GM19372 (cell line): ENCODE results near the gene ANGPTL2.

Experiments
- ATAC-seq: cut with Tn5 transposase; IDR thresholded peaks from one replicate; pipeline ENCODE4 v1.9.1; 2021; ENCODE audit warnings: mild to moderate bottlenecking, low read depth, moderate library complexity; ENCODE audit not compliant: unreplicated experiment

ANGPTL2 gene

DNA sequence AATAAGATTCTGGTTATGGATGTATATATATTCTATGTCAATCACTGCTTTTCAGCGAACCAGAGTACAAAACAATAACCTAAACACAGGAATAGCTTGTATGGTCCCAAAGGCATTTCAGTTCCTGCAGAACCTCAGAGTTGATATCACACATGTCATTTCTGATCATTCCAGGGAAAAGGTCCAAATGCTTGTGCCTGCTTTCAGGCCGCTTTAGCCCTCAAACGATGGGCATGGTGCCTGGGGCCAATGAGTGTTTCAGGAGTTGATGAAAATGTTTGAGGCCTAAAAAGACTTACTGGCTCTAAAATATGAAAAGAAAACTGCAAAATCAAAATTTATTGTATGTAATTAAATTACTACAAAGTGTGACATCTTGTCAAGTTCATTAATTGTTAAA, 22.8 kb downstream of the ANGPTL2 start:
- no peak for ATAC-seq

DNA sequence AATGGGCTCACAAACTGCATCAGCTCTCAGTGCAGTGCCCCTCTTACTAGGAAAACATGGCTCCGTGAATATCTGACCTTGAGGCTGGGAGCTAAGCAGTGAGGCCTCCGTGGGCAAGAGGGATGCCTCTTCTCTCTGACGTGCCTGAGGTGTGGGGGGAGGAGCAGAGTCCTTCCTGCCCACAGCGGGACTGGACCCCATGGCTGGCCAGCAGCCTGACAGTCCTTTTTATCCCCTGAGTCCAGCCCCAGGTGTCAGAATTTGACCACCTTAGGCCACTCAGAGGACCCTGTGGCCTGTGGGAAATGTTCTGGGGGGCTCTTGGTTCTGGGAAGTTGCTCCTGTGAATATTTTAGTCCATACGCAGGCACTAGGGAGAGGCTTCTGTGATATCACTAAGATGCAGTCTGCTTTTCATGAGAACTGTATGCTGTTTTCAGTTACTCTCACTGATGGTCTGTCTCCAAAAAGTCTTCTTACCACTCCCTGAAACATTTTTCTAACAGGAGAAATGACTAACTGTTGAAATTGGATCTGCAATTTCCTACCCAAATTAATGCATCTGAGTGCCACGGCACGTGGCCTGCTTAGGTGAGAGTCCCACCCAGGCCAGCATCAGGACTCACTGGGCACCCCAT, 23.4 kb downstream of the ANGPTL2 start:
- no peak for ATAC-seq

DNA sequence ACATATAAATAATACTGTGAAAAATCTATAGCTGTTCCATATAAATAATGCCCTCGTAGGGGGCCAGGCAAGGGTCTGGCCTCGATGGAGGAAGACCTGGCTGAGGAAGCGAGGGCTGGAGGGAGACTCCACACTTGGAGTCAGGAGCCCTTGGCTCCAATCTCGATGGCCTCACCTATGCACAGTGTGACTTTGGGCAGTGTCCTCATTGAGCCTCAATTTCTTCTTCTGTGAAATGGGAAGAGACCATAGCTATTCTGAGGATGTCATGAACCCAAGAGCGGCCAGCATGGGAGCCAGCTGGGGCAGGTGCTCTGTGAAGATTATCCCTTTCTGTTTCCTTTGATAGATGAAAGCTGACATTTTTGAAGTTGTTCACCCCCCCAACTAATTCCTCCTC, 24.8 kb downstream of the ANGPTL2 start:
- ATAC-seq = no peak

DNA sequence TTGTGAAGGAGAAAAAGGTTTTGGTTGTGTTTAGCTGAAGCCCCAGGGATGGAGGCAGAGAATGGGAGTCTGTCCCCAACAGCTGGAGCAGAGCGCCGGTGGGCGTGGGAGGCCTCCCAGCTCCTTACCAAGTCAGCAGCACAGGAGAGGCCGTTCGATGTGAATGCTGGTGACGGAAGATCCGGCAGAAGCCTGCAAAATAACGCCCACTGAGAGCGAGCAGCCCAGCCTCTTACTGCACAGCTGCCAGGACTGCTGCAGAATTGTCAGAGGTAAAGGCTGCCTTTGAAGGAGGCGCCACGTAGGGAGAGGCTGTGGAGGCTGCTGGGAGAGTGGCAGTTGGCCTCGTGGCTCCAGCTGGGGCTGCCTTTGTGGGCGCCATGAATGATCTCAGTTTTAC, 26.2 kb downstream of the ANGPTL2 start:
- no peak for ATAC-seq

DNA sequence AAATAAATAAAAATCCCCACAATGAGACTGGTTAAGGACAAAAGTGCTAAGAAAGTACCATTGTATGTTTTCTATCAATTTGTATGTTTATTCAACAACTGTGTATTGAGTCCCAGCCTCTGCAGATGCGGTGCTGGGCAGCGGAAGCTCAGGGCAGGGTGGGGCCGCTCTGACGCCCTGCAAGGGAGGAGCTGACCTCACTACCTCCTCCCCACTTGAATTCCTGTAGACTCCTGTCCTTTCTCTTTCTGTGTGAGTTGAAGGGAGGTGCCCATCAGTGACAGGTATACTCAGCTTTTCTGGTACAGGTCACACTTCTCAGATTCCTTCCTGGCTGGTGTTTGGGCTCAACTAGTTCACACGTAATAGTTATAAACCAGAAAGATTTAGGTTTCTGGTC, 27.0 kb downstream of the ANGPTL2 start:
- no peak for ATAC-seq

DNA sequence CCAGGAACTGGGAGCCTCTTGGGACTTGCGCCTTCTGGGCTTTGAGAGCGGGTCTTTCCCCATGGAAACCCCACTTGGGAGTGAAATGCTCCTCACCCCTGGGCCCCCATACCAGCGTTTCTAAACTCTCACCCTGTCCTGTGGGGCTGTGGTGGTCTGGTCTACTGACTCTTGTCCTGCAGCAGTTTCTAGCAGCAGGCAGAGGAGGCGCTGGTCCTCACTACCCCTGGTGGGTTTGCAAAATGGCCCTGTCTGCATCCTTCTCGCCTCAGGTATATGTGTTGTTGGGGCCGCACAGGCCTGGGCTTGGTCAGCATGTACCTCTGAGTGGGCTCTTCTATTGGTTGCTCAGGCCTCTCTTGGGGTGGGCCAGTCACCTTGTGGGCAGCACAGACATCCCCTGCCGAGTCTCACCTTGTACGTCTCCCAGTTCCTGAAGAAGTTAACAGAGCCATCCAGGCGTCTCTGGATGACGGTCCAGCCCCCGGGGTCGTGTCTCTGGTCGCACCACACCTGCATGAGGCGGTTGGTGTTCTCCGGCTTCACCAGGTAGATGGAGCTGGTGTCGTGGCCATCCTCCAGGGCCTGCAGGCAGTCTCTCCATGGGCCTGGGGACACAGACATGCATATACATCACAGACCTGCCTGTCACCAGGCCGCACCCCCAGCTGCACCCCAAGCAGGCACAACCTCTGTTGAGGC, 29.0 kb downstream of the ANGPTL2 start:
- ATAC-seq = no peak

DNA sequence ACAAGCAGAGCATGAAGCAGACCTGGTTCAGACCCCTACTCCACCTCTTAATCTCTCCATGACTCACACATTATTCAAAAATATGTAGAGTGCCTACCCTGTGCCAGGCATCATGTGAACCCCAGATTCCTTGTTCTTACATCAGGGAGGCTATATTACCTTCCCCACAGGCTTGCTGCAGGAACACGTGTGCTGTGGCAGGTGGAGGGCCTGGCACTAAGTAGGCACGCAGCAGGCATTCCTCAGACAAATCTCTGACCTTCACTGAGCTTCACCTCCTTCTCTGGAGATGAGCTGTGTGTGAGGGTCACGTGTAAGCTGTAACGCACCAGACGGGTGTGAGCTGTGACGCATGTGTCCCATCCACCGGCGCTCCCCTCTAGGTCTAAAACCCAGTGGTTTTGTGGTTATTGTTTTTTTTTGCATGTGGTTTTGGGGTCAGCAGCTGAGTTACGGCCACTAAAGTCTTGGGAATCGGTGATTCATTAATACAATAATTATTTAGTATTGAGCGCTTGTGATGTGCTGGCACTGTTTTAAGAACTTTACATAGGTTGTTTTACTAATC, 30.3 kb downstream of the ANGPTL2 start:
- no peak for ATAC-seq

DNA sequence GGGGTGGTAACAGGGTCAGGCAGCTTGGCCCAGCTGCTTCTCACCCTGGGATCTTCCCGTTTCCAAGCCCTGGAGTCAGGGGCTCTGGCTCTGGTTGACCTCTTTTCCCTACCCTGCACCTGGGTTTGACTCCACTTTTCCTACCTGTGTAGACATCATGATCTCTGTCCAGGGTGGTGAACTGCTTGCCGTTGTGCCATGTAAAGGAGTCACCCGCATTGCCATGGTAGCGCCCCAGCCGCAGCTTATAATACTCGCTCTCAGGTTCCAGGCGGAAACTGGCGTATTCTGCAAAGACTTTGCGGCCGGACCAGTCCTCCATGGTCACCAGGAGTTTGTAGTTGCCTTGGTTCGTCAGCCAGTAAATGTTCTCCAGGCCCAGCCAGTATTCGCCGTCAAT, 30.9 kb downstream of the ANGPTL2 start:
- no peak for ATAC-seq

DNA sequence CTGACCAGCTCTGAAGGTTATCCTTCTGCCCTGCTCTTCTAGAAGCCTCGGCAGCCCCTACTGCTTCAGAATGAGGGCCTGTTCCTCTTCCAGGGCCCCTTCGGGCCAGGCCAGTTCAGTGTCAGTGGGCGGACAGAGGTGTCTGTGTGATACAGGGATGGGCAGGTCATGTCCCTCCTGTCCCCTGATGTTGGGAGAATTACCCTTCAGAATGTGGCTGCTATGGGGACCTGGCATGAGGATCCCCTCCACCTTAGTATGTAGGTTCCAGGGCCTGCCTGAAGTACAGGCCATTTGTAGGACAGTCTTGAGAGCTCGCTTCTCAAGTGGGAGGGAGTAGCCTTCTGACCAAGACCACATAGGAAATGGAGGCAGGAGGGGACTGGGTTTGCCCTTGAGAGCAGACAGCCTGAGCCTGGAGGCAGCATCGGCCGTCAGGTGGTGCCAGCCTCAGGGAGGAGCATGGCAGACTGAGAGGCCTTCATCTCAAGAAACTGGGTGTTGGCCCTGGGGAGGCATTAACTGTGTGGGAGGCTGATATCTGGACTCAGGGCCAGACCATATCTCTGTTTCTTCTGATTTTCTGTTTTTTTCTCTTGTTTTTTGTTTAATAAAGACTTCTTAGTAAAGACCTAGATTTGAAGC, 32.0 kb downstream of the ANGPTL2 start:
- no peak for ATAC-seq

DNA sequence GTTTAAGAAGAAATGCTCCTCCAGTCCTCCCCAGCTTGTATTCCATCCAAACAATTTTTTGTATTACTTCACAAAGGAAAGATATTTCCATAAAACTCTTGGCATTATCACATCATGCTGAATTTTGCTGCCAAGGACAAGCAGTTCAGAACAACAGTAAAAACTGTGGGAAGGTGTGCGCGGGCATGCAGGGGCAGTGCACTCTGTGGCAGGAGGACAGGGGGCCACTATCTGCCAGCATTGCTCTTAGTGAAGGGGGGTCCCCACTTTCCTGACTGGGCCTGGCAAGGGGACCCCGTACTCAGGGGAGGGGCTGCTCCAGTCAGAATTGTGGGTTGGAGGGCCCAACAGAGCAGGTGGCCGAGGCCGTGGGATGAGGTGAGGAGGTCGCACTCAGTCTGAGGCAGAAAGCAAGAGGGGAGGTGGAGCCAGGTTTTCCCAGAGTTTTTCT, 32.8 kb downstream of the ANGPTL2 start:
- no peak for ATAC-seq

DNA sequence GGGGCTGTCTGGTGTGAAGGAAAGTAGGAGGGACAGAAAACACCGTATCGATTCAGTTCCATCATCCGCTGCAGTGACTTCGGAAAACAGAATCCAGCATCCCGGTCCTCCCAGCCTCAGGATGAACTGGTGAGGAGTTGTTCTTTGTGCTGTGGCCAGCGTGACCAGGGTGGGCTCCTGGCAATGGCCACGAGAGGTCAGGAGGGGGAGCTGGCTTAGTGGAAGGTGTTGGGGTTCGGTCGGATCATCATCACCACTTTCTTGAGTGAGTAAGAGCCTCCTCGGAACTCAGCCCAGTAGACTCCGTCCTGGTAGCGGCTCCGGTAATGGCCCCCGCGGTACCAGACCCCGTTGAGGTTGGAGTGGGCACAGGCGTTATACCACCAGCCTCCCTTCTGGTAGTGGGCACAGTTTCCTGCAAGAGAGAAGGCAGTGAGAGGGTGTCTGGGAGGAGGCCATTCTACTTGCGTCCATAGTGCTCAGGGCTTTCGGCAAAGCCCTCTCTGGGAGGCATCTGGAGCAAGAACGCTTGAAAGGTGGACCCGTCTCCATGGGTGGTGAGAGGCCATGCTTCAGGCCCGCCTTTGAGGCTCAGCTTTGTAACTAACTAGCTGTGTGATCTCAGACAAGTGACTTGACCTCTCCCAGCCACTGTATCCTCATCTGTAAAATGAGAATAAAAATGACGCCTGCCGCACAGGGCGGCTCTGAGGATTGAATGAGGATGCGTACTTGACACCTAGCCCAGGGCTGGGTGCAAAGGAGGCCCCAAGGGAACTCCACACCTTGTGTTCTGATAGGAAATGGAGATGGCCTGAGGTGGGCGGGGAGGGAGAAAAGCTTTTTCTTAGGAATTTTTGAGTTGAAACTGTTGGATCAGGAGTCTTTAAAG, 33.5 kb downstream of the ANGPTL2 start:
- ATAC-seq = no peak

DNA sequence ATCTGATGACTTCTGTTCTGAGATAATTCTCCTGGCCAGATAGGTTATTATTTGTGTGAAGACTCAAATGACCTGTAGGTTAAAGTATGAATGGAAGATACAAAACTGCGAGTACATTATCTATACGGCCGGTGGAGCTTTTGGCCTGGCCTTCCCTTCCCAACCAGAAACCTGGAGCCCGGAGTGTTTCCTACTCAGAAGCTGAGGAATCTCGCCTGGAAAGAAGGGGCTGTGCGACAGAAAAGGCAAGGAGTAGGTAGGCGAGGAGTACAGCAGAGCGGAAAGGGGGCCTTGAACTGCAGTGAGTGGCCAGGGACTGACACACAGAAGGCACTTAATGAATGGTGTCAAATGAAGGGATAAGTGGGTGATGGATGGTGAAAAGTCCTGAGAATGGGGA, 34.6 kb downstream of the ANGPTL2 start:
- ATAC-seq = no peak

DNA sequence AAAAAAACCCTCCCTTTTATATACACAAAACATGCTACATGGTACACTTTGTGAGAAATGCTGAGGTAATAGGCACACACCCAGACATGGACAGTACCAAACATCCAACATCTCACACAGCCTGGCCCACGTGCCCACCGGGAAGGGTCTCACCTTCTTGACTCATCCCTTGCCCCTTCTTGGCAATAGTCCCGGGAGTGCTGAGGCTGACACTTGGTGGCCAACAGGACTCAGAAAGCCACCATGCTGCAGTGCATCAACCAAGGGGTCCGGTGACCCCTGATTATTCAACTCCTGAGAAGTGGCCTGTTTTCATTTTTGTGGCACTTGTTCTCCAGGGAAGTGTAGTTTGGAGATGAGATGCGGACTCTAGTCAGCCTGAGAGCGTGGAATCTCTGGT, 35.0 kb downstream of the ANGPTL2 start:
- ATAC-seq = no peak

DNA sequence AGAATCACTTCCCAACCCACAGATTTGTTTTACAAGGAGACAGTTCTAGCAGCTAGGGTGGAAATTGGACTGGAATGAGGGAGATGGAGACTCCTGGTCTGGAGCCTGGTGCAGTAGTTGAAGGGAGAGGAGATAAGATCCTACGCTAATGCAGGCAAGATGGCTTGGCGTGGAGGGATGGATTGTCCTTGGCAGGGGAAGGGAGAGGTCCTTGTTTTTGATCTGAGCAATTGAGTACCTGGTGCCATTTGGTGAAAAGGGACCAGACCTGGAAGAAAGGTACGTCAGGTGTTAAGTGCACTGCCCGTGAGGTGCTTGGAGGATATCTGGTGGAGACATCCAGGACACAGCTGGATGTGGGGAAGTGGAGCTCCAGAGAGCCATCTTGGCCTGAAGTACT, 35.7 kb downstream of the ANGPTL2 start:
- no peak for ATAC-seq

DNA sequence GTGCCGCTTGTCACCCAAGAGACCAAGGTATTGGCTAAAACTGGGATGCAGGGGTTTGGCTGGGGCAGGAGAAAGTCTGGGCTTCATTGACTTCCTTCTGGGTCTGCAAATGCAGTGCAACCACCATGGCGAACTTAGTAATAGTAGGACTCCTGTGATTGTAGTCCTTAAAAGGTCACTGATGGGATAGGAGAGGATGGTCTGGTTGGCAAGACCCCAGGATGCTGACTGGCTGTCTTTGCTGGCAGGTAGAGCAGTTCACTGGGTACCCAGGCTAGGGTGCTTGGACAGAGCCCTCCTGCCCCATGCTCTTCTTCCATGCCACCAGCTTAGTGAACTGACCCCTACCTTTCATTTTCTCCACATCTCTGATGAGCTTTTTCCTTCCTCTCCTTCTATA, 37.2 kb downstream of the ANGPTL2 start:
- ATAC-seq = no peak

DNA sequence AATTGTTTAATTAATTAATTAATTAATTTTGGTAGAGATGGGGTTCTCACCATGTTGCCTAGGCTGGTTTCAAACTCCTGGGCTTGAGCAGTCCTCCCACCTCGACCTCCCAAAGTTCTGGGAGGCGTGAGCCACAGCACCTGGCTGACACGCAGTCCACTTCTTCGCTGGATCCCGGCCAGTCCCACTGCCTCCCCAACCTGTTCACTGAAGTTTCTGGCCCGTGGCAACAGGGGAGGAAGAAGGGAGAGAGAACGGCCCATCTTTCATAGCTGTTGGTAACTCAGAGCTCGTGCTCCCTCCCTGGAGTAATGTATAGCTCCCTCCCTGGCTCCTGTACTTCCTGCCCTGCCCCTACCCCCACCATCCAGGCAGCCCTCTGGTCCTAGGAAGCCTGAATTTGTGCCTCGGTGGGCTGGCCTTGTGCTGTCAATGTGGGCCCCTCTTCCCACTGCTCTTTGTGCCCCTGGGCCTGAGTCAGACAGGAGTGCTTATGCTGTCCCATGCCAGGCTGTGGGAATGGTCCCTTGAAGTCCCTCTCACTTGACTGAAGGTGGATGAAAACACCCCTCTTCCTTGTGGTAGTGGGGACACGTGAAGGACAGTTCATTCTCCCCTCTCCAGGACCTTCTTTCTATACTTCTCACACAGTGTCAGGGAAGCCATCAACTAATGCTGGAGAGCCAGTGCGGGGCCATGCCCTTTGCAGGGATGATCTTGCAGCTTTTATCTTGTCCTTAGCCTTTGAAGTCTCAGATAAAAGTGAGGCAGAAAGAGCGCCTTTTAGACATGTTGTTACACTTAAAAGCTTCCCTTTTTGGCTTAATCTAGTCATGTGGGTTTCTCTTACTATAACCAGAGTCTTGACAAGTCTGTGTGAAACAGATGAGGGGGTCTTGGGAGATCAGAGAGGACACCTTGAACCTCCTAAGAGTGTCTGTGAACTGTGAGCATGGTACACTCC, 38.1 kb downstream of the ANGPTL2 start:
- ATAC-seq = no peak

DNA sequence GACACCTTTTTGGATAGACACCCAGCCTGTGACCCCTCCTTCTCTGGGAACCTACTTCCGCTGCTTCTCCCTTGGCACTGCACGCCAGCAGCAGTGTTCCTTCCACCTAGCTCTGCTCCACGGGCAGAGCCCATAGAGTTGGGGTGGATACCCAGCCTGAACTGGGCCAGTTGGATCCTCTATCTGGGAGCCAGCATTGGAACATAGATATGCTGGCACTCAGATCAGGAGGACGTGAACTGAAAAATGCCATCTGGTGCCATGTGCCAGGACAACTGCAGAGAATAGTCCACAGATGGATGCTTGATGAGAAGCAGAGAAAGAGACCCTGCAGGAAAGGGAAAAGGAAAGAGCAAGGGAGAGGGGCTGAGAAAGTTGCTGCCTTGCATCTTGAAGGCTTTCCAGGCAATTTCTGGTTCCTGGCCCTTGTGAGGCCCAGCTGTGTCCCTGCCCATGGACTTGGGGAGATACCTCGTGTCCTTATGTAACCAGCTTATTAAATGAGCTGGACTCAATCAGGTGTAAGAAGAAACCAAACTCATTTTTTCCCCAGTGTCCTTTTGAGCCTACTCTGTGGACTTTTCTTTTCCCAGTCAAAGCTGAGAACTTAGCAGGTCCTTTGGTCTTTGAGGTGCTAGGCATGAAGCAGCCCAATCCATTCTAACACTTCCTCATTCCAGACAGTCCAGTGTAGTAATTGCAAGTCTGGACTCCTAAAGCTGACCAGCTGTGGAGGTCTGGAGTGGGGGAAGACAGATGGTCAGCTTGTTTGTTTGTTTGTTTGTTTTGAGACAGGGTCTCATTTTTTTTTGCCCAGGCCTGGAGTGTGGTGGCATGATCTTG, 39.1 kb downstream of the ANGPTL2 start:
- ATAC-seq = no peak
